KBM-7 (cell line): ENCODE data around the gene TMEM63A.
A peak's percentile ranks its signal among the peaks of the same experiment; 100 is the strongest.
"Not testable (repeated sequence)": the region's sequence is repeated elsewhere in the genome, so short reads cannot be mapped to it uniquely, and the experiment has no call there.

Experiments used
- DNase-seq: peaks from one replicate; pipeline ENCODE4 v3.0.0-alpha.2; 2015
- in situ Hi-C: fragments of 300-500 bp; cut with MboI; formaldehyde crosslinking; loops from 2 replicates; pipeline ENCODE4 v1.14.3; 2020; ENCODE audit warnings: low sequenced_read_pairs, low pct_unique_long_range_greater_than_20kb, mixed read lengths

The TMEM63A gene

DNA sequence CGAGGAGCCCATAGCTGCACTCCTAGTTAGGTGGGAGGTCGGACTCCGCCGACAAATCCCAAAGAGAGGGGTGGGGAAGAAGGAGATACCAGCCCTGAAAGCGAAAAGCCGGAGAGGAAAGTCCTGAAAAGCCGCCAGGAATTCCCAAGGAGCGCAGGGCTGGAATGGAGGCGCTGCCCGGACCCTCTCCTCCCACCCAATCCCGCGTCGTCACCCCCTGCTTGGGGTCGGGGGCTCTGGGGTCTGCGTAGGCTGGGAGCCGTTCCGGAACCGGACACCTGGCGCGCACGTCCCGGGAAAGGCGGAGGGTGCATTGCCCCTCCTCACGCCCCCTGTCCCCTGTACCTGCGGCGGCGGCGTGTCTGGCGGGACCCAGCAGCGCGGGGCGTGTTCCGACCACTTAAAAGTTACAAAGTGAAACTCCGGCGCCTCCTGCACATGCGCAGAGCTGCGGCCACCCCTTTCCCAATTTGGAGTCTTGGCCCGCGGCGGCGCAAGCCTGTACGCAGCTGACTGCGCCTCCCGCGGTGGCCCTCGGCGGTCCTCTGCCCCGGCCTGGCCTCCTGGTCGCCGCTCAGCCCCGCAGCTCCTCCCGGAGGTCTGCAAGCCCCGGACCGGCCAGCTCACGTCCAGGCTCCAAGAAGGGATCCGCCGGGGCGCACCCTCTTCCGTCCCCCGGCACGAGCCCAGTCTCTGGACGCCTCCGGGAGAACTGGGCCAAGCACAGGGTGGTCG lies at the start of gene TMEM63A:
Gene TMEM63A, minus strand, starts transcription at position 422 of the 735 bp plus-strand sequence. CDS start 4,800 bp downstream, outside the sequence.
- peak; percentile 86 for DNase-seq
- in situ Hi-C loops: no loop called here

DNA sequence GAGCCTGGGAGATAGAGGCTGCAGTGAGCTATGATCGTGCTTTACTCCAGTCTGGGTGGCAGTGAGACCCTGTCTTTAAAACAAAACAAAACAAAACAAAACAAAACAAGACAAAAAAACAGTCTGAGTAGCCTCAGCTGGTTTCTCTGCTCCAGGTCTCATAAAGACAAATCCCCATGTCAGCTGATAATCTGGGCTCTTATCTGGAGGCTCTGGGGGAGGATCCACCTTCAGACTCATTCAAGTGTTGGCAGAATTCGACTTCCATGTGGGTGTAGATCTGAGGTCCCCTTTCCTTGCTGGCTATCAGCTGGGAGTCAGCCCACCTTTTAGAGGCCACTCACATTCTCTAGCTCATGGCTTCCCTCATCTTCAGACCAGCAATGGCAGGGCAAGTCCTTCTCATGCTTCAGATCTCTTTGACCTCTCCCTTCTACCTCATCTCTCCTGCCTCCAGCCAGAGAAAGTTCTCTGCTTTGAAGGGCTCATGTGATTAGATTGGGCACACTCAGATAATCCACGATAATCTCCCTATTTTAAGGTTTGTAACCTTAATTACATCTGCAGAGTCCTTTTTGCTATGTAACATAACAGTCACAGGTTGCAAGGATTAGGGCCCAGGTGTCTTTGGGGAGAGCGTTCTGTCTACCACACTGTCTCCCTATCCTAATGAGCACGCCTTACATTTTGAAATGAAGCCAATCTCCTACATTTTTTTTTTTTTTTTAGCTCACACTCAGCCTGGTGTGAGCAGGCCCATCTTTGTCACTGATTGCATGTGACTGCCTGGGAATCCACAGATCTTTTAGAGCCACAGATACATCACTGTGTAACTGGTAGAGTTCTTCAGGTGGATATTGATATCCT lies 49.3 kb upstream of the TMEM63A start:
- DNase-seq: no peak

DNA sequence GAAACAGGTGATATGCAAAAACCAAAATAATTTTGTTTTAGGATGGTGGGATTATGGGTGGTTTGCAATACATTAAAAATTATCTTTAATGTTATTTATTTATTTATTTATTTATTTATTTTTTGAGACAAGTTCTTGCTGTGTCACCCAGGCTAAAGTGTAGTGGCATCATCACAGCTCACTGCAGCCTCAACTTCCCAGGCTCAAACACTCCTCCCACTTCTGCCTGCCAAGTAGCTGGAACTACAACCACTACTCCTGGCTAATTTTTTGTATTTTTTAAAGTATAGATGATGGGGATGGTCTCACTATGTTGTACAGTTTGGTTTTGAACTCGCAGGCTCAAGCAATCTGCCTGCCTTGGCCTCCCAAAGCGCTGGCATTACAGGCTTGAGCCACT lies 48.4 kb upstream of the TMEM63A start:
- in situ Hi-C loops: no loop called here
- no peak for DNase-seq

More for the DNA sequence above, 49.3 kb upstream of the TMEM63A start:
- in situ Hi-C loops: no loop called here

DNA sequence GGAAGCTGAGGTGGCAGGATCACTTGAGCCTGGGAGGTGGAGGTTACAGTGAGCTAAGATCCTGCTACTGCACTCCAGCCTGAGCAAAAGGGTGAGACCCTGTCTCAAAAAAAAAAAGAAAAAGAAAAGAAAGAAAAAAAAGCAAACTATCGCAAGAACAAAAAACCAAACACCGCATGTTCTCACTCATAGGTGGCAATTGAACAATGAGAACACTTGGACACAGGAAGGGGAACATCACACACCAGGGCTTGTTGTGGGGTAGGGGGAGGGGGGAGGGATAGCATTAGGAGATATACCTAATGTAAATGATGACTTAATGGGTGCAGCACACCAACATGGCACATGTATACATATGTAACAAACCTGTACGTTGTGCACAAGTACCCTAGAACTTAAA lies 47.3 kb upstream of the TMEM63A start:
- DNase-seq, in situ Hi-C loops: not testable (repeated sequence)

DNA sequence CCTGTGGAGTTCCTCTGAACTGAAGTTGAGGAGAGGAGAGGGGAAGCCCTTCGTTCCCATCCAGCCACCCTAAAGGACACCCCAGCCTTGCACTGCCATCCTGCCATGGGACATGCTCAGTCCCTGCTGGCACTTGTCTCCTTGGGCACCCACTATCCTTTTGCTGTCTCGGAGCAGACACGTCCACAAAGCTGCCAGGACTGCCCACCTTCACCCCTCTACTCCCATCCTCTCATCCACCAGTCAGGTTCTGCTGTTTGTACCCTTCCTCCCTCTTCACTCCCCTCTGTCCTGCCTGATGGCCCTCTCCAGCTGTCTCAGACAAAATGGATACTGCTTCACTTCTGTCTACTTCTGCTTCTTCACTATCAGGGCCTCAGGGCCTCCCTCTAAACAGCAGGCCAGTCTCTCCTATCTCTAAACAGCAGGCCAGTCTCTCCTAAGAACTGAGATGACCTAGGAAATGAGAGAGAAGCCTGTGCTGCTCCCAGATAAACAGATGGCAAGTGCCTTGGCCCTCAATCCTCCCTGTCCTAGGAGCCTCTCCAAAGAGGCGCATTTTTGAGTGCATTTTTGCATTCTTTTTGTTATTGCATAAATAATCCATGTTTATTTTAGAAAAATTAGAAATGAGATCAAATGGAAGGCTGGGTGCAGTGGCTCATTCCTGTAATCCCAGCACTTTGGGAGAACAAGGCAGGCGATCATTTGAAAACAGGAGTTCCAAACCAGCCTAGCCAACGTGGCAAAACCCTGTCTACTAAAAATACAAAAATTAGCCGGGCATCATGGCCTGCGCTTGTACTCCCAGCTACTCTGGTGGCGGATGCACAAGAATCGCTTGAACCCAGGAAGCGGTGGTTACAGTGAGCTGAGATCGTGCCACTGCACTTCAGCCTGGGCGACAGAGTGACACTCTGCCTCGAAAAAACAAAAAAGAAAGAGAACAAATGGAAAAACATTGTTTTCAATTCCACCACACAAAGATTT lies 46.3 kb upstream of the TMEM63A start:
- in situ Hi-C loops: no loop called here
- DNase-seq: peak; percentile 39

DNA sequence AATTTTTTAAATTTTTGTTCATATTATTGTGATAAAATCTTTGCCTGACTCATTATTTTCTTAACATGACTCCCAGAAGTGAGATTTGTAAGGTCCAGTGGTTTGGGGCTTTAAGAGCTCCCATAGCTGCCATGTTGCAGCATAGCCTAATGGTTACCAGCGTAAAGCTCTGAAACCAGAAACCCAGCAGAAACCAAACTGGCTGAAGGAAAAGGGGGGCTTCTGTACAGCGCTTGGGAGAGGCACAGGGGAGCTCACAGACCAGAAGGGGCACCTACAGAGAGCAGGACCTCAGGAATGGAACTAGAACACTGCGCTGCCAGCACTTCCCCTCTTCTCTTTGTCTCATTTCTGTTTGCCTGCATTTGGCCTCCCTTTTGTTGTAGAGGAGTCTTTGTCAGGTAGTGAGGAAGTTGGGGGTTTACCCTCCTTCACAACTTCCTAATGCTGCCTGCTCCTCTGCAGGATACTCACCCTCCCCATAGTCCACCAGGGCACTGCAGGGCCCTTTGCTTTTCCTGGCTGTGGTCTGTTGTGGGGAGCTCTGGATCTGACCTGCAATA lies 44.5 kb upstream of the TMEM63A start:
- peak; percentile 70 for DNase-seq
- in situ Hi-C loops: no loop called here

DNA sequence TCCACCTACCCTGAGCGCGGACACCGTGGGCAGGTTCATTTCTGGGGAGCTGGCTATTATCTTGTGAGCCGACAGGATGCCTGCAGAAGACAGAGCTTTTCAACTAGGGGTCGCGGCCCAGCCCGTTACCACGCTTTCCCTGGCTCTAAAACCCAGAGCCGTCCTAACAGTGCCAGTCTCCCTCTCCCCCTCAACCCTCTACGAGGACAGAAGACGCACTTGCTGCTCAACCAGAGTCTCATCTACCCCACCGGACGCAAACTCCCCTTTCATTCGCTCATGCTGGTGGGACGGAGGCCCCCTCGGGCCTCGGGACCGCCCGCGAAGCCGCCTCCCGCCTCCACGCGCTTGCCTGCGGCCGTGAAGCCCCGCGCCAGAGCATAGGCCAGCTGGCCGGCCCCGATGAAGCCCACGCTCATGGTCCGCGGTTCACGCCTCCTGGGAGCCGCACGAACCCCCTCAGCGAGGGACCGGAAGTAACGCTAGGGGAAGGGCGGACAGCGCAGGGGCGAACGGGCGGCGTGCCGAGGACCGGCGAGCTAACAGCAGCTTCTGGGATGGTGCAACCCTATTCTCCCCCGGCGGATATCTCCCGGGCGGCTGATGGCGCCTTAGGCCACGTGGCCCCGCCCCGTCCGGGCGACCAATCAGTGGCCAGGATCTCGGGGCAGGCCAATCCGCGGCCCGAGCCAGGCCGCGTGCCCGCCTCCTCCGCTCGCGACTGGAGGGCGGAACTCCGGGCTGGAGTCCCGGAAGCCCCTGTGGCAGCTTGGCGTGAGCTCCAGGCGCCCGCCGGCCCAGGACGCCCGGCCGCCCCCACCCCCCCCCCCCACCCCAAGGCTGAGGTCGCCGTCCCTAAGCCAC lies 41.7 kb upstream of the TMEM63A start, which contains the start of gene PYCR2:
Gene PYCR2, minus strand, starts transcription at position 559 of the 864 bp plus-strand sequence. Its CDS starts 140 bp downstream, at position 419.
- in situ Hi-C loops: no loop called here
- DNase-seq: peak; percentile 98

DNA sequence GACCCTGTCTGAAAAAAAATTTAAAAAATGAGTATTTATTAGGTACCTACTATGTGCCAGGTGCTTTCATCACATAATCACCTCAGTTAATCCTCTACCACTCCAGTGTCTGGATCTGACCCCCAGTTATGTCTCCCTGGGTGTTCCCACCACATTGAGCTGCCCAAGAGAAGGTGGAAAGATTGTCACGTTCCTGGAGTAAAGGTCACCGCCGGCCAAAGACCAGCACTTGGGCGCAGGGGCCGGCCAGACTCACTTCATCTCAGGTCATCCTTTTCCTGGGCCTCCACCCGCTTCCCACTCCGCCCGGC lies 41.2 kb upstream of the TMEM63A start:
- no peak for DNase-seq
- in situ Hi-C loops: no loop called here

DNA sequence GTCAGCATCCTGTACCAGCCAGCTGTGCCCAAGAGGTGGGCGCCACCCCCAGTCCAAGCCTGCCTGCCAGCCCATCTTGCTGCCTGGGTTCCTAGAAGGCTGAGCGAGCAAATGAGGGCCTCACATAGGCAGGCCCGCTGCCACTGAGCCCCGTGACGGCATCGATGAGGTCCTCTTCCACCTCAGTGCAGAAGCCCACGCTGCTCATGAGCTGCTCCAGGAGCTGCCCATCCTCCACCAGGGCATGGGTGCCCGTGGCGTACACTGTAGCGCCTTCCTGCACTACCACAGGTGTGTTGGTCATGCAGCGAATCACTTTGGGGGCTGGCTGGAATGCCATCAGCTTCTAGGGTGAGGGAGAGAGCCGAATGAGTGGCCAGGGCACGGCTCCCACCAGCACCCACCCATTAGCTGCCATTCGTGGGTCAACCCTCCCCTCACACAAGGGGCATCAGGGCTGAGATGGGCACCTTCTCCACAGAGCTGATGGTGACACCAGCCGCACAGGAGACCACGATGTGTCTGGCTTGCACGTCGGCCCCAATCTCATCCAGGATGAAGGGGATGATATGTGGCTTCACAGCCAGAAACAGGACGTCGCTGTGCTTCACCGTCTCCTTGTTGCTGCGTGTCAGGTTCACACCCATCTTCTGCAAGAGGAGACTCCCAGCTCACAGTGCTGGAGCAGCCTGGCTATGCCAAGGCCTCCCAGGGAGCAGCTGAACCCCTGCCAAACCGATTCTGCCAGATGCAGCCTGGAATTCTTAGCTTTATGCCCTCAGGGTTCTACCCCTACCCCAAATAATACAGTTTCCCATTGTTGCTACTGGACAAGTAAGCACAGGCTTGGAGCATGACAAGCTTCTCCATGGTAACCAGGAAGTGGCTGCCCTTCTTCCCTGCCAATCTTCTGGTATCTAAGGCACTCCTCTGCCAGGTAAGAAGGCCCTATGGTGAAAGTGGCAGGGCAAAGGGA lies 39.8 kb upstream of the TMEM63A start:
- no peak for DNase-seq
- in situ Hi-C loops: no loop called here

DNA sequence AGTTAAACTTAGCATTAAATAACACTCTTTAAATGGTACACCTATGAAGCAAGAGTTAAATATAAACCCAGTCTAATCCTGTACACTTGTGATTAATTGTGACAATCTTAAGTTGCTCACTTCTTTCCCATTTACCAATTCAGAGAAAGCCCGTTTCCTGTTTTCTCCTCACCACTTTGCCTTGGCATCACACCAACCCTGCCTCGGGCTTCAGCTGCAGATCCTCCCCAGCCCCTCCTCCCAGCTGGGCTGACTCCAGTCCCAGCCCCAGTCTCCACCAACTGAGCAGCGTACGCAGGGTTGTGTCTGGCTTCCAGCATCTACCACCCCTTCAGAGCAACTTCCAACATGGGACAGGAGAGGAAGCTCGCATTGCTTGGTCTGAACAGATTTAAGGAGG lies 37.7 kb upstream of the TMEM63A start:
- DNase-seq: peak; percentile 61
- in situ Hi-C loops: no loop called here

DNA sequence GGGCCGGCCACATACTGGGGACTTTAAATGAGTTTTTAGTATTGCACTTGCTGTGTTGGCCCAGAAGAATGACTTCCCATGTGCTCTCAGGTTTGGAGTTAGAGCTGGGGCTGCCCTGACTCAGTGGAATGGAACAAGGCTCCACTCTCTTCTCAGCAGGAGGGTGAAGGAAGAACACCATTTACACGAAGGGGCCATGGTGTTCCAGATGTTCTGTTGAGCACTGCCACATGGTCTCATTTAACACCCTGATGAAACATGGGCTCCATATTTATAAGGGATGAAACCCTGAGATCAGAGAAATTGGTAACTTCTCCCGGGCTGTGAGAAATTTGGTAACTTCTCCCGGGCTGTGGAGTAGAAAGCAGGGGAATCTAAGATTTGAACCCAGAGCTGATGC lies 36.1 kb upstream of the TMEM63A start:
- in situ Hi-C loops: no loop called here

DNA sequence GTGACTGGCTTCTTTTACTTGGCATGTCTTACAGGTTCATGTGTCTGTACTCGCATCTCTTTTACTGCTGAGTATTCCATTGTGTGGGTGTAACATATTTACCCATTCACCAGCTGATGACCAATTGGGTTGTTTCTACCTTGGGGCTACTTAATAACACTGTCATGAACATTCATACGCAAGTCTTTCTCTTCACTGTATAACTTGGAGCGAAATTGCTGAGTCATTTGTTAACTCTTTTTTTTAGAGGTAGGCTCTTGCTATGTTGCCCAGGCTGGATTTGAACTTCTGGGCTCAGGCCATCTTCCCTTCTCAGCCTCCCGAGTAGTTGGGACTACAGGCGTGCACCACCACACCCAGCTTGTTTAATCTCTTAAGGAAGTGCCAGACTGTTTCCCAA lies 35.4 kb upstream of the TMEM63A start:
- in situ Hi-C loops: no loop called here
- DNase-seq: no peak

More for the DNA sequence above, 36.1 kb upstream of the TMEM63A start:
- DNase-seq: no peak

DNA sequence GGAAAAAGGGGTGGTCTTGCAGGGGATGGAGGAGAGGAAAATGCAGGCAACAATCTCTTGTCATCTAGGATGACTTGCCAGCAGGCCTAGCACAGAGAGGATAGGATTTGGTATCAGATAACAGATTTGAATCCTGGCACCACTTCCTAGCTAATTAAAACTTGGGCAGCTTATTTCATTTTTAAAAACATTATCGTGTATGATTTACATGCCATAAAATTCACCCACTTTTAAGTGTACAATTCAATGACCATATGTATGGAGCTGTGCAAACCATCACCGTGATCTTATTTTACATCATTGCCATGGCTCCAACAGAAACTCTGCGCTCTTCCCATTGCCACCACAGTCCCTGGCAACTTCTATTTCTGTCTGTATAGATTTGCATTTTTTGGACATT lies 34.9 kb upstream of the TMEM63A start:
- DNase-seq: no peak

DNA sequence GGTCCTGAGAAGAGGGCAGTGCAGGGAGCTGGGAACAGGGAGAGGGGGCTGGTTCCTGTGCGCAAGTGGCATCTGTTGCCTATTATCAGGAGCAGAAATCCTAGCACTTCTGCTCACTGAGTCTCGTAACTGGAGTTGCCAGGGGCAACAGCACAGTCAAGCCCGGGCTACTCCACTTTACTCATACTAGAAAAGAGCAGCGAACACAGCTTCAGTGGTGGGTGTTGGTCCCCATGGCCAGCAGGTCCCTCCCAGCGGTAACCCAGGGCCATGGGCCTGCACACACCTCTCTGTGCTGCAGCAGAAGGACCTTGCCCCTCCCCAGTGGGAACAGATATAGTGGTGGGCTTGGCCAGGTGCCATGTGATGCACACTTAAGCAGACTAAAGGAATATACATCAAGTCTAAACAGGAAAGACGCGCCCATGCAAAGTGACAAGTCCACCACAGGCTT lies 33.4 kb upstream of the TMEM63A start:
- no peak for DNase-seq
- in situ Hi-C loops: no loop called here

More for the DNA sequence above, 34.9 kb upstream of the TMEM63A start:
- in situ Hi-C loops: no loop called here

DNA sequence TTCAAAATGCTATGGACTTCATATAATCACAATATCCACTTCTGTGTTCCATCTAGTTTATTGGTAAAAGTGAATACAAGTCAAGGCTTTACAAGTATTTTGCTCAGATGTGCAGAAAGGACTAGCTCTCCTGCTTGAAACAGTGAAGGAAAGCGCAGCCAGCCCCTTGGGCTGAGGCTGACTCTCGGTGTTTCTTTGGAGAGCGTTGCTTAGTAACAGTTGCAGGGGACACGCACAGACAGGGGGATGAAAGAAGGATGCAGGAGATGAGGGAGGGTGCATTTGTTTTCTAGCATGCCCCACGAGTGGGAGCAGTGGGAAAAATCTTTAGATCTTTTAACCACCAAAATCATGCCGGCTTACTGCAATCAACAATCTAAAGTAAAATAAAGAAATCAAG lies 32.8 kb upstream of the TMEM63A start:
- in situ Hi-C loops: no loop called here
- no peak for DNase-seq

DNA sequence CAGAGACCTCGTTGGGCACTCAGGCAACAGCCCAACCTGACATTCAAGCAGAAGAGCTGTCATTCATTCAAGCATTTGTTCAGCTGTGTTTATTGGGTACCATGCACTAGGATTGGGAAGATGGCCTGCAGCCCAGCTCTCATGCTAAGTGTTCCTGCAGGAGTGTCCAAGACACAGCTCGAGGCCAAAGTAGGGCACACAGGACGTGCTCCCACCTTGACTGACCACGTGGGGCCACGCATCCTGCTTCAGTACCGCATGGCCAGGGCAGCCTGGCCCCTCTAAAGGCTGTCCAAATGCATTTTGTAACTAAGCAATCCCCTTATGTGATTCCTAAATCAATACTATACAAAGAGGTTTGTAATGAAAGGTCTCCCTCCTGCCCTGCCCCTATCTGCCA lies 32.2 kb upstream of the TMEM63A start:
- DNase-seq: no peak
- in situ Hi-C loops: no loop called here
